Loucy (cell line): ENCODE data around the gene NSD2.
A peak's percentile ranks its signal among the peaks of the same experiment; 100 is the strongest.

ENCODE experiments used
- H2AFZ ChIP-seq: fragments of 200-600 bp; sonication (generic); 2 replicates; pipeline ENCODE4 v1.6.0; 2016; ENCODE audit warnings: antibody characterized with exemption, mild to moderate bottlenecking, low read length, moderate library complexity
- H3F3A ChIP-seq: fragments of 200-600 bp; 2 replicates; pipeline ENCODE4 v1.6.0; 2016; ENCODE audit warnings: antibody characterized with exemption, low read depth, mild to moderate bottlenecking
- H3K27me3 ChIP-seq: fragments of 200-600 bp; sonication (generic); 2 replicates; pipeline ENCODE4 v1.6.1; 2014; ENCODE audit warnings: low read length, mild to moderate bottlenecking; ENCODE audit not compliant: insufficient read depth, poor library complexity, severe bottlenecking
- H3K36me3 ChIP-seq: fragments of 200-600 bp; sonication (generic); 2 replicates; pipeline ENCODE4 v1.6.1; 2016; ENCODE audit warnings: low read length; ENCODE audit not compliant: insufficient read depth
- H3K4me1 ChIP-seq: fragments of 200-600 bp; sonication (generic); 2 replicates; pipeline ENCODE4 v1.5.1; 2014; ENCODE audit warnings: low read length, mild to moderate bottlenecking; ENCODE audit not compliant: insufficient read depth, poor library complexity, severe bottlenecking
- H3K4me2 ChIP-seq: fragments of 200-600 bp; sonication (generic); 2 replicates; pipeline ENCODE4 v1.6.0; 2014; ENCODE audit warnings: antibody characterized with exemption, low read length, low read depth, mild to moderate bottlenecking; ENCODE audit not compliant: poor library complexity, severe bottlenecking
- H3K4me3 ChIP-seq: fragments of 200-600 bp; sonication (generic); 2 replicates; pipeline ENCODE4 v1.5.1; 2014; ENCODE audit warnings: low read length, mild to moderate bottlenecking, mixed read lengths; ENCODE audit not compliant: poor library complexity, severe bottlenecking
- H3K79me2 ChIP-seq: fragments of 200-600 bp; sonication (generic); 2 replicates; pipeline ENCODE4 v1.6.1; 2014; ENCODE audit warnings: low read length; ENCODE audit not compliant: insufficient read depth
- H3K9ac ChIP-seq: fragments of 200-600 bp; sonication (generic); 2 replicates; pipeline ENCODE4 v1.6.0; 2014; ENCODE audit warnings: mild to moderate bottlenecking, low read depth, low read length, moderate library complexity; ENCODE audit not compliant: poor library complexity, severe bottlenecking
- H3K9me2 ChIP-seq: fragments of 200-600 bp; sonication (generic); replicated peaks from 2 replicates; pipeline ENCODE4 v1.6.1; 2016; ENCODE audit warnings: low read depth, low read length, mixed read lengths
- H3K9me3 ChIP-seq: fragments of 200-600 bp; sonication (generic); 2 replicates; pipeline ENCODE4 v1.6.1; 2014; ENCODE audit warnings: mild to moderate bottlenecking, antibody characterized with exemption, low read length, low read depth; ENCODE audit not compliant: insufficient read depth
- H4K20me1 ChIP-seq: fragments of 200-600 bp; sonication (generic); 2 replicates; pipeline ENCODE4 v1.6.0; 2014; ENCODE audit warnings: antibody characterized with exemption, low read length, mild to moderate bottlenecking; ENCODE audit not compliant: insufficient read depth, poor library complexity, severe bottlenecking
- EZH2phosphoT487 ChIP-seq: fragments of 200-600 bp; IDR thresholded peaks from 2 replicates; pipeline ENCODE4 v1.6.1; 2018; ENCODE audit warnings: antibody characterized with exemption, mild to moderate bottlenecking, moderate library complexity, borderline replicate concordance
- TF ChIP-seq, protein P1 (sequence below): fragments of 200-600 bp; sonication (generic); conservative IDR thresholded peaks from 2 replicates; pipeline ENCODE4 v1.5.1; 2014; ENCODE audit warnings: mild to moderate bottlenecking, antibody characterized with exemption, low read length

NSD2 gene

DNA sequence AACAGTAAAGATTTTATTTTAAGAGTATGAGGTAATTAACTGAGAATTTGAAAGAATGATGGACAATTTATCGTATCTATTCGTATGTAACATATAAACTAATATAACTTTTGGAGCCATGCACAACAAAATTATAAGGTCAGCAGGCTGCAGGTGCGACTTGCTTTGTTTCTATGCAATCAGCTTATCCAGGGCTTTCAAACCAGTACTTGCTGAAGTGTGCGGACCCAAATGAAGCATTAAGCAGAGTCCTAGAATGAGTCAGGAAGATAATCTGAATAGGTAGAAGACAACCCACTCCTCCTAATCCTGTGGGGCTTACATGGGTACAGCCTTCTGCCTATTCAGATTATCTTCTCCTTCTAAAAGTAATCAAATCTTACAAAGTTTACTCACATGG is 2.1 kb downstream of the NSD2 start:
- Histone ChIP-seq H3K27me3 (no peaks in the 10 kb centered on the region), H3K79me2 (peaks cover 77% of the 10 kb centered on the region), H3K36me3 (no peaks in the 10 kb centered on the region), H3K9me2 (no peaks in the 10 kb centered on the region), H3K4me1 (peaks cover 29% of the 10 kb centered on the region), H3F3A (no peaks in the 10 kb centered on the region), H4K20me1 (peaks cover 49% of the 10 kb centered on the region), H3K9me3 (no peaks in the 10 kb centered on the region), H3K4me2 (peak overlapping the region; percentile 86), H3K9ac (peak overlapping the region; percentile 95), H3K4me3 (peak overlapping the region; percentile 93), H2AFZ (no peak overlapping the region)
- TF ChIP-seq EZH2phosphoT487, result no peak
- TF ChIP-seq, protein P1, sequence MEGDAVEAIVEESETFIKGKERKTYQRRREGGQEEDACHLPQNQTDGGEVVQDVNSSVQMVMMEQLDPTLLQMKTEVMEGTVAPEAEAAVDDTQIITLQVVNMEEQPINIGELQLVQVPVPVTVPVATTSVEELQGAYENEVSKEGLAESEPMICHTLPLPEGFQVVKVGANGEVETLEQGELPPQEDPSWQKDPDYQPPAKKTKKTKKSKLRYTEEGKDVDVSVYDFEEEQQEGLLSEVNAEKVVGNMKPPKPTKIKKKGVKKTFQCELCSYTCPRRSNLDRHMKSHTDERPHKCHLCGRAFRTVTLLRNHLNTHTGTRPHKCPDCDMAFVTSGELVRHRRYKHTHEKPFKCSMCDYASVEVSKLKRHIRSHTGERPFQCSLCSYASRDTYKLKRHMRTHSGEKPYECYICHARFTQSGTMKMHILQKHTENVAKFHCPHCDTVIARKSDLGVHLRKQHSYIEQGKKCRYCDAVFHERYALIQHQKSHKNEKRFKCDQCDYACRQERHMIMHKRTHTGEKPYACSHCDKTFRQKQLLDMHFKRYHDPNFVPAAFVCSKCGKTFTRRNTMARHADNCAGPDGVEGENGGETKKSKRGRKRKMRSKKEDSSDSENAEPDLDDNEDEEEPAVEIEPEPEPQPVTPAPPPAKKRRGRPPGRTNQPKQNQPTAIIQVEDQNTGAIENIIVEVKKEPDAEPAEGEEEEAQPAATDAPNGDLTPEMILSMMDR, result no peak

DNA sequence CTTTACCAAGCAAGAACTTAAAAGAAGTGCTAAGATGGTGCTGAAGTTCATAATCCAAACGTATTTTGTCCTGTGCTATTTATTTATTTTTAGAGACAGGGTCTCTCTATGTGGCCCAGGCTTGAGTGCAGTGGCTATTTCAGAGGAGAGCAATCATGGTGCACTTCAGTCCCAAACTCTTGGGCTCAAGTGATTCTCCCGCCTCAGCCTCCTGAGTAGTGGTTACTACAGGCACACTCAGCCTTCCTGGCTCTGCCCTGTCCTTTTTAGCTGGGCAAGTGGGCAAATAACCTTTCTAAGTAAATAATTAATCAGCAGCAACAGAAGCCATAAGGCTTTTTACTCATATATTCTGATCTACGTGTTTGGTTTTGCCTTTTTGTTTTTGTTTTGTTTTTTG is 2.6 kb downstream of the NSD2 start:
- H3F3A ChIP-seq, result no peaks in the 10 kb centered on the region
- H3K4me1 ChIP-seq, result peaks cover 34% of the 10 kb centered on the region
- TF ChIP-seq, protein P1, result no peak
- TF ChIP-seq EZH2phosphoT487, result no peak
- peaks cover 54% of the 10 kb centered on the region for H4K20me1 ChIP-seq
- peak overlapping the region; percentile 93 for H3K4me3 ChIP-seq
- no peaks in the 10 kb centered on the region for H3K36me3 ChIP-seq
- no peaks in the 10 kb centered on the region for H3K9me3 ChIP-seq
- H3K9me2 ChIP-seq, result no peaks in the 10 kb centered on the region
- H3K9ac ChIP-seq, result peak overlapping the region; percentile 95
- H3K79me2 ChIP-seq, result peaks cover 82% of the 10 kb centered on the region
- no peak overlapping the region for H2AFZ ChIP-seq
- no peaks in the 10 kb centered on the region for H3K27me3 ChIP-seq
- H3K4me2 ChIP-seq, result peak overlapping the region; percentile 86

DNA sequence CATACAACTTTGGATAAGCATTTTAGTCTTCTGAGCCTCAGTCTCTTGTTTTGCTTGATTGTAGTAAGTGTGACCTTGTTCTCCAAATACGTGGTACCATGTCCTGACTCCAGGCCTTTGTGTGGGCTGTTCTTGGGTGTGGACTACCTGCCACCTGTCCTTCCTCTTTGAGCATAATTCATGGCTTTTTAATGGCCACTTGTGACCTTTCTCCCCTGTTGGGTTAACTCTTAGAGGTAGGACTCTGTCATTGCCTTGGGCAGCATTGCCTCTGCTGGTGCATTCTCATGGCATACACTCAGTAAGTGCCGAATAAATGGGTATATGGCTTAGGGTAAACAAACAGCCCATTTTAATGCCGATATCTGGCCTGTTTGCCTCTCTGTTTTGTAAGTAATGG is 3.0 kb downstream of the NSD2 start:
- Histone ChIP-seq H3K9me2 (no peaks in the 10 kb centered on the region), H3K79me2 (peaks cover 86% of the 10 kb centered on the region)

More for the DNA sequence above, 3.0 kb downstream of the NSD2 start:
- Histone ChIP-seq H3K9ac (peak overlapping the region; percentile 95), H3K4me1 (peaks cover 35% of the 10 kb centered on the region), H3F3A (no peaks in the 10 kb centered on the region), H3K36me3 (no peaks in the 10 kb centered on the region), H3K4me2 (peak overlapping the region; percentile 86), H4K20me1 (peaks cover 56% of the 10 kb centered on the region), H2AFZ (no peak overlapping the region), H3K4me3 (peak overlapping the region; percentile 93), H3K9me3 (no peaks in the 10 kb centered on the region), H3K27me3 (no peaks in the 10 kb centered on the region)
- no peak for TF ChIP-seq EZH2phosphoT487
- TF ChIP-seq, protein P1, result no peak
